ENCODE results near the gene USP17L28.
"Not testable (repeated sequence)": the region's sequence is repeated elsewhere in the genome, so short reads cannot be mapped to it uniquely, and the experiment has no call there.

The USP17L28 gene, protein sequence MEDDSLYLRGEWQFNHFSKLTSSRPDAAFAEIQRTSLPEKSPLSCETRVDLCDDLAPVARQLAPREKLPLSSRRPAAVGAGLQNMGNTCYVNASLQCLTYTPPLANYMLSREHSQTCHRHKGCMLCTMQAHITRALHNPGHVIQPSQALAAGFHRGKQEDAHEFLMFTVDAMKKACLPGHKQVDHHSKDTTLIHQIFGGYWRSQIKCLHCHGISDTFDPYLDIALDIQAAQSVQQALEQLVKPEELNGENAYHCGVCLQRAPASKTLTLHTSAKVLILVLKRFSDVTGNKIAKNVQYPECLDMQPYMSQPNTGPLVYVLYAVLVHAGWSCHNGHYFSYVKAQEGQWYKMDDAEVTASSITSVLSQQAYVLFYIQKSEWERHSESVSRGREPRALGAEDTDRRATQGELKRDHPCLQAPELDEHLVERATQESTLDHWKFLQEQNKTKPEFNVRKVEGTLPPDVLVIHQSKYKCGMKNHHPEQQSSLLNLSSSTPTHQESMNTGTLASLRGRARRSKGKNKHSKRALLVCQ

DNA sequence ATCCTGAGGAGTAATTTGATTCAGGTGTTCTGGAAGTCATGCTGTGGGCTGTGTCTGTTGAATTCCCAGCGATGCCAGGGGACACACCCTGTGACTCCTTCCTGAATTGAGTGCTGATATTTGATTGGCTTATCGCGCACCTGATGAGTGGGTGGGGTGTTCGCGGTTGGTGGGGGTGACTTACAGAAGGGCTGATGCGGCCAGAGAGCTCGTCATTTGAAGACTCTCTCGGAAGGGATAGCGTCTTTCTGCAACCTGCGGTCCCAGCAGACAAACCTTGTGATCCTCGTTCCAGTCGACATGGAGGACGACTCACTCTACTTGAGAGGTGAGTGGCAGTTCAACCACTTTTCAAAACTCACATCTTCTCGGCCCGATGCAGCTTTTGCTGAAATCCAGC is at the start of gene USP17L28:
Gene USP17L28, plus strand, starts transcription at position 301 of the 400 bp plus-strand sequence. Its CDS starts 0 bp downstream, at position 301.
- H3K27me3 Mint-ChIP-seq, H3K4me1 Mint-ChIP-seq, H3K4me3 Mint-ChIP-seq, H3K27ac Mint-ChIP-seq, H3K9me3 Mint-ChIP-seq, H3K36me3 Mint-ChIP-seq, ATAC-seq: not testable (repeated sequence)

DNA sequence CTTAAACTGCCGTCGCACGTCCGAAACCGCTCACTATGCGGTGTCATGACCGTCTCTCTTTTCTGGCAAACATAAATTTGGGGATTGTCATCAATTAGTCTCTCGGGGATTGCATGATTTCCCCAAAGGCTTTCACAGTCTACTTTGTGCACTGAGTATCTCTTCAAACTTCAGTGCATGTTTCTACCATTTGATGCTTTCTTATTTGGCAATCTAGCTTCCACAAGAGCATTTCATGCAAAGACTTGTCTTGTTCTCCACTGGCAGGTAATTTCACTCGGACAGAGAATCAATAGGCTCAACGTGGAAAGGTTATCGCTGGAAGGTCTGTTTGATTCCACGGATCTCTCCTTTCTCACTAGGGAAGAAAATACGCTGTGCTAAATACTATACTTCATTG is 24.5 kb upstream of the USP17L28 start:
- H3K4me3 Mint-ChIP-seq, H3K36me3 Mint-ChIP-seq, H3K27me3 Mint-ChIP-seq, H3K9me3 Mint-ChIP-seq, ATAC-seq, H3K4me1 Mint-ChIP-seq, H3K27ac Mint-ChIP-seq: not testable (repeated sequence)

DNA sequence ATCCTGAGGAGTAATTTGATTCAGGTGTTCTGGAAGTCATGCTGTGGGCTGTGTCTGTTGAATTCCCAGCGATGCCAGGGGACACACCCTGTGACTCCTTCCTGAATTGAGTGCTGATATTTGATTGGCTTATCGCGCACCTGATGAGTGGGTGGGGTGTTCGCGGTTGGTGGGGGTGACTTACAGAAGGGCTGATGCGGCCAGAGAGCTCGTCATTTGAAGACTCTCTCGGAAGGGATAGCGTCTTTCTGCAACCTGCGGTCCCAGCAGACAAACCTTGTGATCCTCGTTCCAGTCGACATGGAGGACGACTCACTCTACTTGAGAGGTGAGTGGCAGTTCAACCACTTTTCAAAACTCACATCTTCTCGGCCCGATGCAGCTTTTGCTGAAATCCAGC is 23.8 kb upstream of the USP17L28 start, which contains the start of gene USP17L24:
Gene USP17L24, plus strand, starts transcription at position 301 of the 400 bp plus-strand sequence. Its CDS starts 0 bp downstream, at position 301.
- not testable (repeated sequence) for H3K27me3 Mint-ChIP-seq, H3K4me1 Mint-ChIP-seq, H3K4me3 Mint-ChIP-seq, H3K27ac Mint-ChIP-seq, H3K9me3 Mint-ChIP-seq, ATAC-seq, H3K36me3 Mint-ChIP-seq

DNA sequence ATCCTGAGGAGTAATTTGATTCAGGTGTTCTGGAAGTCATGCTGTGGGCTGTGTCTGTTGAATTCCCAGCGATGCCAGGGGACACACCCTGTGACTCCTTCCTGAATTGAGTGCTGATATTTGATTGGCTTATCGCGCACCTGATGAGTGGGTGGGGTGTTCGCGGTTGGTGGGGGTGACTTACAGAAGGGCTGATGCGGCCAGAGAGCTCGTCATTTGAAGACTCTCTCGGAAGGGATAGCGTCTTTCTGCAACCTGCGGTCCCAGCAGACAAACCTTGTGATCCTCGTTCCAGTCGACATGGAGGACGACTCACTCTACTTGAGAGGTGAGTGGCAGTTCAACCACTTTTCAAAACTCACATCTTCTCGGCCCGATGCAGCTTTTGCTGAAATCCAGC is 19.1 kb upstream of the USP17L28 start, which contains the start of gene USP17L25:
Gene USP17L25, plus strand, starts transcription at position 301 of the 400 bp plus-strand sequence. Its CDS starts 0 bp downstream, at position 301.
- H3K9me3 Mint-ChIP-seq, H3K27ac Mint-ChIP-seq, H3K4me1 Mint-ChIP-seq, ATAC-seq, H3K36me3 Mint-ChIP-seq, H3K27me3 Mint-ChIP-seq, H3K4me3 Mint-ChIP-seq: not testable (repeated sequence)

DNA sequence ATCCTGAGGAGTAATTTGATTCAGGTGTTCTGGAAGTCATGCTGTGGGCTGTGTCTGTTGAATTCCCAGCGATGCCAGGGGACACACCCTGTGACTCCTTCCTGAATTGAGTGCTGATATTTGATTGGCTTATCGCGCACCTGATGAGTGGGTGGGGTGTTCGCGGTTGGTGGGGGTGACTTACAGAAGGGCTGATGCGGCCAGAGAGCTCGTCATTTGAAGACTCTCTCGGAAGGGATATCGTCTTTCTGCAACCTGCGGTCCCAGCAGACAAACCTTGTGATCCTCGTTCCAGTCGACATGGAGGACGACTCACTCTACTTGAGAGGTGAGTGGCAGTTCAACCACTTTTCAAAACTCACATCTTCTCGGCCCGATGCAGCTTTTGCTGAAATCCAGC is 14.3 kb upstream of the USP17L28 start, which contains the start of gene USP17L26:
Gene USP17L26, plus strand, starts transcription at position 301 of the 400 bp plus-strand sequence. Its CDS starts 0 bp downstream, at position 301.
- not testable (repeated sequence) for H3K36me3 Mint-ChIP-seq, H3K4me1 Mint-ChIP-seq, H3K27me3 Mint-ChIP-seq, H3K27ac Mint-ChIP-seq, H3K4me3 Mint-ChIP-seq, H3K9me3 Mint-ChIP-seq, ATAC-seq

DNA sequence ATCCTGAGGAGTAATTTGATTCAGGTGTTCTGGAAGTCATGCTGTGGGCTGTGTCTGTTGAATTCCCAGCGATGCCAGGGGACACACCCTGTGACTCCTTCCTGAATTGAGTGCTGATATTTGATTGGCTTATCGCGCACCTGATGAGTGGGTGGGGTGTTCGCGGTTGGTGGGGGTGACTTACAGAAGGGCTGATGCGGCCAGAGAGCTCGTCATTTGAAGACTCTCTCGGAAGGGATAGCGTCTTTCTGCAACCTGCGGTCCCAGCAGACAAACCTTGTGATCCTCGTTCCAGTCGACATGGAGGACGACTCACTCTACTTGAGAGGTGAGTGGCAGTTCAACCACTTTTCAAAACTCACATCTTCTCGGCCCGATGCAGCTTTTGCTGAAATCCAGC is 9.6 kb upstream of the USP17L28 start, which contains the start of gene USP17L5:
Gene USP17L5, plus strand, starts transcription at position 301 of the 400 bp plus-strand sequence. Its CDS starts 0 bp downstream, at position 301.
- not testable (repeated sequence) for H3K36me3 Mint-ChIP-seq, ATAC-seq, H3K27me3 Mint-ChIP-seq, H3K9me3 Mint-ChIP-seq, H3K4me1 Mint-ChIP-seq, H3K4me3 Mint-ChIP-seq, H3K27ac Mint-ChIP-seq

DNA sequence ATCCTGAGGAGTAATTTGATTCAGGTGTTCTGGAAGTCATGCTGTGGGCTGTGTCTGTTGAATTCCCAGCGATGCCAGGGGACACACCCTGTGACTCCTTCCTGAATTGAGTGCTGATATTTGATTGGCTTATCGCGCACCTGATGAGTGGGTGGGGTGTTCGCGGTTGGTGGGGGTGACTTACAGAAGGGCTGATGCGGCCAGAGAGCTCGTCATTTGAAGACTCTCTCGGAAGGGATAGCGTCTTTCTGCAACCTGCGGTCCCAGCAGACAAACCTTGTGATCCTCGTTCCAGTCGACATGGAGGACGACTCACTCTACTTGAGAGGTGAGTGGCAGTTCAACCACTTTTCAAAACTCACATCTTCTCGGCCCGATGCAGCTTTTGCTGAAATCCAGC is 4.8 kb upstream of the USP17L28 start, which contains the start of gene USP17L27:
Gene USP17L27, plus strand, starts transcription at position 301 of the 400 bp plus-strand sequence. Its CDS starts 0 bp downstream, at position 301.
- H3K36me3 Mint-ChIP-seq, H3K27me3 Mint-ChIP-seq, H3K4me1 Mint-ChIP-seq, H3K9me3 Mint-ChIP-seq, H3K4me3 Mint-ChIP-seq, ATAC-seq, H3K27ac Mint-ChIP-seq: not testable (repeated sequence)

DNA sequence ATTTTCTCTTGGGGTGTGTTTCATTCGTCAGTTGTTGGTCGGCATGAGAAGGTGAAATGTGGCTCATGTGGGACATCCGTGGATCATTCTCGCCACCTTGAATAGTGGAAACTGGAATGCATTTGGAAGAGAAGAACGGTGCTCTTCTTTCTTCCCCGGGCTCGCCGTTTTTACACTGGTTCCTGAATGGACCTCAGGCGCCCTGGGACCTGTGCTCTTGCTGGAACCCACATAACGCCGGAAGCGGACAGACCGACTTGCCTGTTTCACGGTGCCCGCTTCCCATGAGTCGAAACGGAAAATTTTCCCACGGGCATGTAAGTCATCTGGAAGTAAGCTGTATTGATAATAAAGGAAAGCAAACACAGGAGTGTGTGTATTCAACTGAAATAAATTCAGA is 2.2 kb downstream of the USP17L28 start:
- not testable (repeated sequence) for H3K9me3 Mint-ChIP-seq, H3K27me3 Mint-ChIP-seq, H3K4me1 Mint-ChIP-seq, ATAC-seq, H3K27ac Mint-ChIP-seq, H3K36me3 Mint-ChIP-seq, H3K4me3 Mint-ChIP-seq

DNA sequence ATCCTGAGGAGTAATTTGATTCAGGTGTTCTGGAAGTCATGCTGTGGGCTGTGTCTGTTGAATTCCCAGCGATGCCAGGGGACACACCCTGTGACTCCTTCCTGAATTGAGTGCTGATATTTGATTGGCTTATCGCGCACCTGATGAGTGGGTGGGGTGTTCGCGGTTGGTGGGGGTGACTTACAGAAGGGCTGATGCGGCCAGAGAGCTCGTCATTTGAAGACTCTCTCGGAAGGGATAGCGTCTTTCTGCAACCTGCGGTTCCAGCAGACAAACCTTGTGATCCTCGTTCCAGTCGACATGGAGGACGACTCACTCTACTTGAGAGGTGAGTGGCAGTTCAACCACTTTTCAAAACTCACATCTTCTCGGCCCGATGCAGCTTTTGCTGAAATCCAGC is 4.6 kb downstream of the USP17L28 start, which contains the start of gene USP17L29:
Gene USP17L29, plus strand, starts transcription at position 301 of the 400 bp plus-strand sequence. Its CDS starts 0 bp downstream, at position 301.
- H3K9me3 Mint-ChIP-seq, H3K27me3 Mint-ChIP-seq, H3K4me1 Mint-ChIP-seq, ATAC-seq, H3K36me3 Mint-ChIP-seq, H3K4me3 Mint-ChIP-seq, H3K27ac Mint-ChIP-seq: not testable (repeated sequence)

DNA sequence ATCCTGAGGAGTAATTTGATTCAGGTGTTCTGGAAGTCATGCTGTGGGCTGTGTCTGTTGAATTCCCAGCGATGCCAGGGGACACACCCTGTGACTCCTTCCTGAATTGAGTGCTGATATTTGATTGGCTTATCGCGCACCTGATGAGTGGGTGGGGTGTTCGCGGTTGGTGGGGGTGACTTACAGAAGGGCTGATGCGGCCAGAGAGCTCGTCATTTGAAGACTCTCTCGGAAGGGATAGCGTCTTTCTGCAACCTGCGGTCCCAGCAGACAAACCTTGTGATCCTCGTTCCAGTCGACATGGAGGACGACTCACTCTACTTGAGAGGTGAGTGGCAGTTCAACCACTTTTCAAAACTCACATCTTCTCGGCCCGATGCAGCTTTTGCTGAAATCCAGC is 14.1 kb downstream of the USP17L28 start, which contains the start of gene USP17L30:
Gene USP17L30, plus strand, starts transcription at position 301 of the 400 bp plus-strand sequence. Its CDS starts 0 bp downstream, at position 301.
- not testable (repeated sequence) for H3K36me3 Mint-ChIP-seq, H3K27ac Mint-ChIP-seq, H3K4me1 Mint-ChIP-seq, H3K4me3 Mint-ChIP-seq, H3K9me3 Mint-ChIP-seq, ATAC-seq, H3K27me3 Mint-ChIP-seq

DNA sequence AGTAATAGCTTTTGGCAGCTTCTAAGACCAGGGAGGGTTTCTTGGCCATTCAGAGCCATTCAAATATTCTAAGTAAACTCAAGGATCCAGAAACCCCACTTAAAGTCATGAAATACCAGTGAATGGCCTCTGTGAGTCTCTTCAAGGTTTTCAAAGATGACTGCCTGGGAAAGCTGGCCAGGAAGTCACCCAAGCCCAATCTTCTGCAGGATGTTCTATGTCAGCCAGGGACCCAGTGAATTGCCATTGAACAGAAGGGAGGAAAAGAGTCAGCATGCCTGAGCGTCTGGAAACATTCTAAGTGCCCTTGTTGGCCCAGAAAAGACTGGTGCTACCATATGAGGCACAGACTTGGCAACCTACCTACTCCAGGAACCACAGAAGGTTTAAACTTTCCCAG is 31.2 kb downstream of the USP17L28 start:
- H3K9me3 Mint-ChIP-seq, ATAC-seq, H3K4me3 Mint-ChIP-seq, H3K36me3 Mint-ChIP-seq, H3K4me1 Mint-ChIP-seq, H3K27me3 Mint-ChIP-seq, H3K27ac Mint-ChIP-seq: not testable (repeated sequence)

DNA sequence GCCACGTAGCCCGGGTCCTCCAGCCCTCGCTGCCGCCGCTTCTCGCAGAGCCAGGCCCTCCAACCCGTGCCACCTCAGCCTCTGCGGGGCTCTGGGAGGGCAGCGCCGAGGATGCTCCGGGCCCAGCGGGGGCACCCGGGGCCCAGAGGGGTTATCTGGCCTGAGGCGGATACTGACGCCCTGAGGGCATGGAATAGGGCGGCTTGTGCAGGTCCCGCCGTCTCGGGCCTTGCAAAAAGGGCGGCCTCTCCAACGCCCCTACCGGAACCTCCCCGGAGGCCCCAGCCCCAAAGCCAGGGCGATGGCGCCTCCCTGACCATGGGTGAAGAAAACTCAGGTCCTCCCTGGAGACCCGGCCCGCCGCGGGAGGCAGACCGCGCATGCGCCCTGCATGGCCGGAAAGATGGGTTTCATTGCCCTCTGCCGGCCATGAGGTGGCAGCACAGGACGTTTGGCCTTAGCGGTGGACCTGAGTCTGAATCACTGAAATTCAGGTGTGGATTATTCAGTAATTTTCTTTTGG is 32.4 kb downstream of the USP17L28 start:
- H3K36me3 Mint-ChIP-seq, H3K9me3 Mint-ChIP-seq, ATAC-seq, H3K4me1 Mint-ChIP-seq, H3K27ac Mint-ChIP-seq, H3K27me3 Mint-ChIP-seq: not testable (repeated sequence)
- peak overlapping the region; percentile 68 for H3K4me3 Mint-ChIP-seq

DNA sequence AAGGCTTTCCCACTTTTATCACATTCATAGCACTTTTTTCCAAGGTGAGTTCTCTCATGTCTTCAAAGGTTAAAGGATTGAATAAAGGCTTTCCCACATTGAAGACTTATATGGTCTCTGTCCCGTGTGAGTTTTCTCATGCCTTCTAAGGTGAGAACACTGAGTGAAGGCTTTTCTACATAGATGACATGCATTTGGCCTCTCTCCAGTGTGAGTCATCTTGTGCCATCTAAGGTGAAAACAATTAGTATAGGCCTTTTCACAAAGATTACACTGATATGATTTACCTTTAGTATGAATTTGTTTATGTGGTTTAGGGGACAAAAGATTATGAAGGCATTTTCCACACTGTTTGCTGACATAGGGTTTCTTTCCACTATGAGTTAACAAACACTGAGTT is 35.4 kb downstream of the USP17L28 start:
- no peaks in the 10 kb centered on the region for H3K27me3 Mint-ChIP-seq
- no peak overlapping the region for H3K27ac Mint-ChIP-seq
- no peak for ATAC-seq
- no peaks in the 10 kb centered on the region for H3K9me3 Mint-ChIP-seq
- no peaks in the 10 kb centered on the region for H3K36me3 Mint-ChIP-seq
- H3K4me1 Mint-ChIP-seq, result no peaks in the 10 kb centered on the region
- H3K4me3 Mint-ChIP-seq, result no peak overlapping the region

DNA sequence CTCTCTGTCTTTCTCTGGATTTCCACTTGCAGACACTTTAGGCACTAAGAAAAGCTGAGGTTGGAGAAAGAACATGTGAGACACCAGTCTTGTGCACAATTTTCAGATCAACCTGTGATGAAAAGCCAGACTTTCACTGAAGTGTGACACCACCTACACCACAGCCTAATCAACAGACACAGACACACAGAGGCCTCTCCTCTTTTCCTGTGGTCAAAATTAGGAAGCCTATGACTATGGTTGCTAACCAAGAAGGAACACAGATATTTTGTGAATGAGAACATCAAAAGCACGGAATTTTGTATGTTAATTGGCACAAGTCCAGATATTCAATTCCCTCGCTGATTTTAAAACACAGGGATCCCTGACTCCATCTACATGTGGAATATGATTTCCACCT is 40.3 kb downstream of the USP17L28 start:
- H3K4me3 Mint-ChIP-seq, H3K4me1 Mint-ChIP-seq, H3K9me3 Mint-ChIP-seq, H3K27ac Mint-ChIP-seq, H3K27me3 Mint-ChIP-seq, ATAC-seq, H3K36me3 Mint-ChIP-seq: not testable (repeated sequence)
